NCI-H2107 (cell line): Measurements from ENCODE around the gene BTBD16.

Experiments used
- DNase-seq: peaks from one replicate; lab custom pipeline; 2025; lab: John Stamatoyannopoulos, UW

The BTBD16 gene

DNA sequence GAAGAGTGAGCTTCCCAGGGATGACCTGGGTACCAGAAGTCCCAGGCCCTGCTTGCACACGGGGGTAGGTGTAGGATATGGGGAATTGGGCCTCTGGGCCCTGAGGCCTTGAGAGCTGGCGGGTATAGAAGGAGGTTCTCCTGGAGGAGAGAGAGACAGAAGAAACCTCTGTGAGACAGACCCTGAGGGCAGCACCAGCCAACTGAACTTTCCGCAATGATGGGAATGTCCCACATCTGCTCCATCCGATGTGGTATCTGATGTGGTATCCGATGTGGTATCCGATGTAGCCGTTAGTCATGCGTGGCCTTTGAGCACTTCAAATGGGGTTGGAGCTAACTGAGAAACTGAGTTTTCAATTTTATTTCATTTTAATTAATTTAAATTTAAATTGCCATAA, 72.8 kb downstream of the BTBD16 start:
- DNase-seq: no peak

DNA sequence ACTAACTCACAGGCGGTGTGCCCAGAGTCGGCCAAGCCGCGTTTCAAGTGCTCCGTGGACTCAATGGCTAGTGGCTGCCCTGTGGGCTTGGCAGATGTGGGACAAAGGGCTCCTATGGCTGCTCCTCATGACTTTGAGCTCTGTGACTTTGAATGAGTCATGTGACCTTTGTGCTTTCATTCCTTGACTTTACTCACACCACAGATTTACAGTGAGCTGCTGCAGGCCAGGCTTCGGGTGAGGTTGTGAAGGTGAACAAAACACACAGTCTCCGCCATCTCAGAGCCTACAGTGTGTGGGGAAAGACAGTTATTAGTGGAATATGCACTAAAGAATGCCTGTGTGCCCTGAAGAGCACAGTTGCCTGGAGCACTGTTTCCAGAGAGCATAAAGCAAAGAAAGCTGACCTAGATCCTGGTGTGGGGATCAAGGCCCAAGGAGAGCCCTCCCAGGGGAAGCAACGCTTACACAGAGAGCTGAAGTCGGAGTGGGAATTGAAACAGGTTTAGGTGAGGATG, 73.7 kb downstream of the BTBD16 start:
- DNase-seq: no peak

DNA sequence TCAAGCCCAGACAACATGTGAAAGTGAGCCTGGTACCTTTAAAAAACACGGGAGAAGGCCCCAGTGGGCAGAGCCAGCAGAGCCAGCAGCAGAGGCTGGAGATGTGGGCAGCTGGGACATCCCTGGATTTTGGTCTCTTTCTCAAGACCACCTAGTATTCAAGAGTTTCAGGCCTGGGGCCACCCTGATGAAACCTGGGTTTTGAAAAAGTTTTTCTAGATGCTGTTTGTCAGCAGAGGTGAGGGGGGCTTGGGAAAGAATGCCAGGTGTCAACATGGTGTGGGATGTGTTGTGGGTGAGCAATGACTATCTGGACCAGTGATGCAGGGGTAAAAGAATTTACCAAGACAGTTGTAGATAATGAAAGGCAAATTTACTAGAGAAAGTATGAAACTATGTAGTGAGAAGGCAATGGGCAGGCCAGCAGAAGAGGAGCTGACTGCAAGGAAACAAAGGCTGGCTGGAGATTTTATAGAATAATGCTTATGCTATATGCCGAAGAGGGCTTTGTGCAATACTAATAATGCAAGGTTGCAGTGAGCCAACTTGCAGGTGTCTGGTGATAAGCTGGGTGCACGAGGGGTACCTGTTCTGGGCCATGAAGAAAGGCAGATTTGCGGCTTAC, 75.3 kb downstream of the BTBD16 start:
- no peak for DNase-seq

DNA sequence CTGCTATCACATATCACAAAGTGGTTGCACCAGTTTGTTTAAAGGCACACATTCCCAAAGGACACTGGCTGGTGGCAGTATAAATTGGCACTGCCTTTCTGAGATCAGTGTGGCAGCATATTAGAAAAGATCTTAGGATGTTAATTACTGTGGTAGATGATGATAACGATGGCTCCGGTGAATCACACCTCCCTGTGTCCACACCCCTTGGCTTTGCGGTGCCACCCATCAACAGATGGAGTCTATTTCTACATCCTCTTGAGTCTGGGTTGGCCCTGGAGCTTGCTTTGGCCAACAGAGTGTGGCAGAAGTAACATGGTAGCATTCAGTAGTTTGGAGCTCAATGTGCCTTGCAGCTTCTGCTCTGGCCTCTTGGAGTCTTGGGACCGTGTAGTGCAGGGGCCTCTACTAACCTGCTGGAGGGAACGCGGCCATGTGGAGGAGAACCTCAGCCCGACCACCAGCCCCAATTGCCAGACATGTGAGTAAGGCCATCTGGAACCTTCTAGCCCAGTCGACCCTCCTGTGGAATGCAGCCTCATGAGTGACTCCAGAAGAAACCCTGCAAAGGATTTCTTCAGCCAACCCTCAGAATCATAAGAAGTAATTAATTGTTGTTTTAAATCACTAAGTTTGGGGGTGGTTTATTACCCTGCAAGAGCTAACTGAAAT, 76.2 kb downstream of the BTBD16 start:
- no peak for DNase-seq

DNA sequence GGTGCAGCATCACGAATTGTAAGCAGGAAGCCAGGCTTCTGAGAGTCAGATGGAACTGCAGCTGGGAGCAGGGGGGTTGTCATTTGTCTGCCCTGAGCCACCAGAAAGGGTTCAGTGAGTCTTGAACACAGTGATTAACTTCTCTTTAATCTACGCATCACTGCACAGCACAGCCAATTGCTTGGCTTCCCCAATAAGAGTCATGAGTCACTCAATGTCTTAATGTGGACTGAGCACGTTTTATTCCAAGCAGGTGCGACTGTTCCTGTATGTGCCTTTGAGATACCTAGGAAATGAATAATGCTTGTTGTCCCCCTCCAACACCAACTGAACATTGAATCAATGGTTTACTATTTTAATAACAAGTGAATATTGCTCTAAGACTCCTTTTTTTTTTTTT, 77.4 kb downstream of the BTBD16 start:
- DNase-seq: no peak

DNA sequence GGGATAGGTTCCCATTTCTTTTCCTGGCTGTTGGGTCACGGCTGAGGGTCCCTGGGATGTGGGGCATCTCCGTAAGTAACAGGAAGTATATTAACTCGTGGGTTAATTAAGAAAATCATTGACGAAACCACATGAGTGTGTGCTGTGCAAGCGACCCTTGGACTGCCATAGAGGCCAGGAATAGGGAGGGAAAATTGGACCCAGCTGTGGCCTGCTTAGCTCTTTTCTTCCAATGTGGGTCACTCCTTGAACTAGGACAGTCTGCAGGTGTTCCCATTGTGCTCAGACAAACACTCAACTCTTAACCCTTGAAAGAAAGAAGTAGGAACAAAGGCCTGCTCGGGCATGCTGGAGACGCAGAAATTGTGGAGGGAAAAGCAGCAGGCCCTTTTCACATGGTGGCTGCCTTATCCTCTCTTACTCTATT, 77.9 kb downstream of the BTBD16 start:
- DNase-seq: no peak

DNA sequence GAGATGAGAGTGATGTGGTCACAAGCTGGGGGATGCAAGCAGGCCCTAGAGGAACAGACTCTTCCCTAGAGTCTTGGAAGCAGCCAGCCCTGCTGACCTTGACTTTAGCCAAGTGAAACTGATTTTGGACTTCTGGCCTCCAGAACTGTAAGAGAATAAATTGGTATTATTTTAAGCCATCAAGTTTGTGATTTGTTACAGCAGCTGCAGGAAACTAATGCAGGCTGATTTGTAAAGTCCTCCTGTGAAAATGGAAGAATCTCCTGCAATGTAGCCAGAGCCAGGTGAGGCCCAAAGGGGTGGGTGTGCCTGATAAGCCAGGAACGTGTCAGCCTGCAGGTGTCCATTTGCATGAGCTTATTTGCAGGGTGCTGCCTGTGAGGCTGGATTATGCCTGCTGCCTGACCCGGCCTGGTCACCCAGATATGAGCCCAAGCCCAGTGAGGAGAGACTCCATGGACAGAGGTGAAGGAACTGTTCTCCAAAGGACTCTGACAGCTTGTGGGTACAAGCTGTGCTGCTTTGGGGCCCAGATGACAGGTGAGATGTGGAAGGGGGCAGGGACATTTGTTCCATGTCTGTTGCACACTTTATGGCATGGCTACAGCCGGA, 78.8 kb downstream of the BTBD16 start:
- no peak for DNase-seq

DNA sequence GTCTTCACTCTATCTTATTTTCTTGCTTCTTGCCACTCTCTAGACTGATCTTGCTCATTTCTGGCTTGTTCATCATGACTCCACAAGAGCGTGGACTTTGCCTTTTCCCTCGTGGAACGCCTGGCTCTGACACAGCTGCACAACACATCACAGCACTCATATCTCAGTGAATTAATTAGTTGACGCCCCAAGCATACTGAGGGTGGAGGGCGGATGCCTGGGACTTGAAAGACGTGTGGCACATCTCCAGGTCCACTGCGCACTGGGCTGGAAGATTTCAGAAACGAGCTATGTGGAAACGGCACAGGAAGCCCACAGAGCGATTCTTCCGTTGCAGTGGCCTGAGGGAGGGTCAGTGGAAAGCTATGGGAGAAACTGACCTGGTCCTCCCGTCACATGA, 79.8 kb downstream of the BTBD16 start:
- DNase-seq: no peak

DNA sequence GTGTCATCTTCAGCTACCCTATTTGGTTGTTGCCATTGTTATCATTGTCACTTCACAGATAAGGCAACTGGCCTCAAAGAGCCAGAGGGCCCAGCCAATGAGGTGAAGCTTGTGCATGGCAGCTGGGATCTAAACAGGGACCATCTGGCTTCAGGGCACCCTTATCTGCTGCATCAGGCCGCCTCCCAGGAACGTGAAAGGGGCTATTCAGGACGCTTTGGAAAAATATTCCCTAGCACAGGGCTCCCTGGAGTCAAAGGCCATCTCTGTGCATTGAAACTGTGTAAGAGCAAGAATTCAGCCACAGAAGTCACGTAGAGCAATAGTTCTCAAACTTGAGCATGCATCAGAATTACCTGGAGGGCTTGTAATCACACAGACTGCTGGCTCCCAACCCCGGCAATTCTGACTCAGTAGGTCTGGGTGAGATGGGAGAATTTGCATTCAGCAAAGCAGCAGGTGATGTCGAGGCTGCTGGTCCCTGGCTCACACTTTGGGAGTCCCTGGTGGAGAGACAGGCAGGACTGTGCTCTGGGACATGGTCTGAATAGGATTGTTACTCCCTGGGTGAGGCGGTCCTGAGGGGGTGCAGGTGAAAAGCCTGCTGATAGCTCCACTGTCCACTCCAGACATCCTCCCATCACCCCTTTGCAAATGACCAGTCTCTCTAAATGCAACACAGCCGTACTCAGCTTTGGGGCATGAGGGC, 81.9 kb downstream of the BTBD16 start:
- no peak for DNase-seq

DNA sequence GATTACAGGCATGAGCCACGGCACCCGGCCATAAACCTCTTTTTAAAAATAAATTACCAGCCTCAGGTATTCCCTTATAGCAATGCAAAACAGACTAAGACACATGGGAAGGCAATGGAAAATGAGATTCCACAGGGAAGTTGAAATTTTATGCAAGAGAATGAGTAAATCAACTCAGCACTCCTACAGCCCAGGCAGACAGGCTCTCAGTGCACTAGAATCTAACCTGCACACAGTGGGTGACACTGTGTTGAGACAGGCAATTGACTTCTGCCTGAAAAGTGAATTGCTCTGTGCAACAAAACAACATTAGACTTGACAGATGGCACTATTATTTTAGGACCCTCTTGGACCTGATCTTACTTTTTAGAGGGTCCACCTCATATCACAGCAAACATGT, 83.3 kb downstream of the BTBD16 start:
- DNase-seq: no peak

DNA sequence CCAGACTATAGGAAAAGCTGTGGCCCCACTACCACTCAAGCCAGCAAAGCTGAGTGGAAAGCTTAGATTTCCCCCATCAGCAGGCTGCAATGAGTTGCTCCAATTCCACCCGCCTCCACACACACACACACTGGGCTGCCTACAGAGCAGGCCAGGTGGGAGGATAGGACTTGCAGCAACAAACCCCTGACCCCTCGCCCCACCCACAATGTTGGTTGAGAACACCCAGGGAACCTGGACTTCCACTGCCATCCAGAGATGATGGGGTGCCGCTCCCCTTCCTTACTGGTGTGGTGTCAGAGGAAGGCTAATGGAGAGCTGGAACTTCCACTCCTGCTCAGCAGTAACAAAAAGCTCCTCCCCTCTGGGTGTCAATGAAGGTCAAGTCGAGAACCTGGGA, 86.6 kb downstream of the BTBD16 start:
- DNase-seq: no peak

DNA sequence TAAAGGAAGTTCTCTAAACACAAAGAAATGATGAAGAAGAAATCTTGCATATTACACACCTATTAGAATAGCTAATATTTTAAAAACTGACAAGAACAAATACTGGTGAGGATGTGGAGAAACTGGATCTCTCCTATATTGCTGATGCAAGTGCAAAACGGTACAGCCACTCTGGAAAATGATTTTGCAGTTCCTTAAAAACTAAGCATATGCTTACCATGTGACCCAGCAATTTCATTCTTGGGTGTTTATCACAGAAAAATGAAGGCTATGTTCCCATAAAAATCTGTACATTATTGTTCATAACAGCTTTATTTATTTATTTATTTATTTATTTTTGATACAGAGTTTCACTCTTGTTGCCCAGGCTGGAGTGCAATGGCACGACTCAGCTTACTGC, 88.5 kb downstream of the BTBD16 start:
- DNase-seq: no peak

DNA sequence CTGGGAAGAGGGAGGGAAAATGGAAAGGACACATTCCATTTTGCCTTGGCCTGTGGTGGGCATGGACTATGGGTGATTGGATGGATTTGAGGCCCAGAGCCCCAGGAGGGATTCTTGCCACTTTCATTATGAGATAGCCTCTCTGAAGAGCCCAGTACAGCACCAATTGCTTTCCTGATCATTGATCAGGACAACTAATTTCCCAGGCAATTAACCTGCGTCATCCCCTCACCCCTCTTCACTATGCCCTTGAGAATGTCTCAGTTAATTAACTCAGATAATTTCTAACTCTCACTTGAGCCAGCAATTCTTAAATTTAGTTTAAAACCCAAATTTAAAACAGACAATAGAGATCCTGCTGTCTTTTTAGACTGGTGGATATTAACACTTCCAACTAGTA, 90.0 kb downstream of the BTBD16 start:
- no peak for DNase-seq

DNA sequence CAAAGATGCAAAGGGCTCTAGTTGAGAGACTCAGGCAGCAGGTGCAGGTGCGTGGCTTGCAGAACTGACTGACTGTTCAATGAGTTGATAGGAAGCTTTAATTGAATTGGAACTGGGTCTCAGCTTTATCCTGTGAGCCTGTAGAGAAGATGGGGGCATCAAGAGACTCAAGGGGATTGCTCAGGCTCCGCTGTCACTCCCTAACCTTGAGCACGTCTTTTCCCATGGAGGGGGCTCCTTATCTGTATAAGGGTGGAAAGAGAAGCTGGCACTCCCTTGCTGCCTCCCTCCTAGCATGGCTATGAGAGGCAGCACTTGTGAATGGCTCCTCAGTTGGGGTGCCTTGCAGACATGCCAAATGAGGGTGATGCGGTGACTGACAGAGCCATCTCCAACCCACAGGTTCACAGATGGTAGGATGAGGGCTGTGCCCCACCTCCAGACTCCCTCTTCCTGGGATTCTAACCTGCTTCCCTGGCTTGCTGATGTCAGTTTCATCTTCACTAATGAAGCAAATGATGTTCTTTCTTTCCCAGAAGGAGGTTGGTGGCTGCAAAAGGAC, 91.0 kb downstream of the BTBD16 start:
- DNase-seq: no peak

DNA sequence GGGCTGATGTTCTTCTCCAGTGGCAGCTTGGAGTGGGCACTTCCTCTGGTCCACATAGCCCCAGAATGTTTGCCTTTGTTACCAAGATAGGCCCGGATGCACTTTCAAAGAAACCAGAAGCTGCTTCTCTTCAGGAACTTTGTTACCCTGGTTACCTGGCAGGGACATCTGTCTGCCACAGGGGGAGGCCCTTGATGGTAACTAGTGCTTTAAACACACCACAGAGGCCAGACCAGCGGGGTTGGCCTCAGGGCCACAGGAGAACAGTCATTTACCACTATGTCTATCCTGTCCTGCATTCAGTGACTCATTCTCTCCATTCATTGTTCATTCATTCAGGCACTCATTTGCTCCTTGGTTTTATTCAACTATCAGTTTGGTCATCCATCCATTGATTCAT, 91.5 kb downstream of the BTBD16 start:
- no peak for DNase-seq

DNA sequence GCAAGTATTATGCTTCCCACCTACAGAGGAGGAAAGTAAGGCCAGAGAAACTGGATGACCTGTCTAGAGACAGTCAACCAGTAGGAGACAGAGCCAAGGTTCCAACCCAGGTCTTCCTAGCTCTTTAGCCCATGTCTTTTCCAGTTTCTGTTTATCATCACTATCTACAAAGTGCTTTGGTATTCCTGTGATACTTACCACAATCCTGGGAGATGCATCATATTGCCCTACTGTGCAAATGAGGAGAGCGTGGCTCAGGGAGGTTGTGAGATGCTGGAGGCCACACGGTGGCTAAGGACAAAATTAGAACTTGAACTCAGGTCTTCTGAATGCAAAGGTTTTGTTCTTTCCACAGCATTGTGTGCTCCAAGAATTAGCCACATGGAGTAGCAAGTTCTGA, 92.2 kb downstream of the BTBD16 start:
- DNase-seq: no peak

DNA sequence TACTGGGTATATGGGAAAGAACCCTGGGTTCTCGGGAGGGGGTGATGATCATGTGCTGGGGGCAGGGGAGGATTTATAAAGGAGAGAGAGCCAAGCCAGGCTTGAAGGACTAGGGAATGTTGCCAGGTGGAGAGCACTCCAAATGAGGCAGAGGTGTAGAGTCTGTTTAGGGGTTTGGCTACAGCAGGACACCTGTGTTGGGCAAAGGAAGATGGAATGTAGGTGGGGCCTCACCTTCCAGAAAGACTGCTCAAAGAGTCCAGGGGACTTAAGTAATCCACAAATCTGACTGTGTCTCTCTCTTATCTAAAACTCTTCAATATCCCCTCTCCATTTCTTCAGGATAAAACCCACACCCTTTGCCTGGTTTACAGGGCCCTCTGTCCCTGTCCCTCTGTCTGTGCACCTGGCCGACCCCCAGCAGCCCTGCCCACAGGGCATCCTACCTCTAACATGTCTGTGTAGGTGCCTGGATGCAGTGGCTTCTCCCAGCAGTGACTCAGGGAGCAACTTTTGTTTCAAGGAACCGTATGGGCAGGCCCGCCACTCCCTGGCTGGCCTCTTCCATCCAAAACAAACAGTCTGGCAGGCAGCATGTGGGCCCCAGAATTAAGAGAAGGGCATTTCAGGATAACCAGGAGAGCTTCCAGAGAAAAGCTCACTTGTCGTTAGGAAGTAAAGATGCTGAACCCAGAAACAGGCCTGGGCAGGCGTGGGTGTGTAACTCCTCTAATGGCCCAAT, 92.8 kb downstream of the BTBD16 start:
- DNase-seq: no peak

DNA sequence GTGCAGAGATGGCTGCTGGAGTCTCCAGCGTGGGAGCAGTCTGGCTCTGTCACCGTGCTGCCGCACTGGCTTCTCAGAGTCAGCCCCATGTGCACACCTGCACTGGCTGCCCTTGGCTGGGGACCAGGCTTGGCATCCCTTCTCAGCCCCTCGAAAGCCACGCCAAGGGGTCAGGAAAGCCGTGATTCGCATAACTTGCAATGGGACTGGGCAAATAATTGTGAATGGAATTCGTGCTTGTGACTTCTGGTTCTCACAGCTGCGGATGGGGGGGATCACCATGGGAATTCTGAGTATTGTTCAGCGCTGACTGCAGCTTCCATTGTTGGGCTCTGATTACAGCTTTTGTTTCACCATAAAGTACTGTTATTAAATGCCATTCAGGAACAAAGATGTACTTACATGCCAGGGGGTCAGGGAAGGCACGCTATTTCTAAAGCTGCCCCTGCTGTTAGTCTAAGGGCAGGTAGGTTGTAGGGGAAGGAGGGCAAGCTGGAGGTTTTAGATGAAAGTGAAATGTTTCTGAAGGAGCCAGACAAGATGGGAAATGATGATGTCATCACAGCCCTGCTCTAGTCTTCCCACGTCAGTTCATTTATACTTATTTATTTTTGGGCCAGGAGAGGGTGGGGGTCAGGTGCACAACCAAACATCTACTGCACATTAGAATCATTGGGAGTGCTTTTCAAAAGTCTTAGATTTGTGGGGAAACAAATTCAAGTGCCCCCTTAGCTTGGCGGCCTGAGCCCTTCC, 97.6 kb downstream of the BTBD16 start:
- DNase-seq: no peak

DNA sequence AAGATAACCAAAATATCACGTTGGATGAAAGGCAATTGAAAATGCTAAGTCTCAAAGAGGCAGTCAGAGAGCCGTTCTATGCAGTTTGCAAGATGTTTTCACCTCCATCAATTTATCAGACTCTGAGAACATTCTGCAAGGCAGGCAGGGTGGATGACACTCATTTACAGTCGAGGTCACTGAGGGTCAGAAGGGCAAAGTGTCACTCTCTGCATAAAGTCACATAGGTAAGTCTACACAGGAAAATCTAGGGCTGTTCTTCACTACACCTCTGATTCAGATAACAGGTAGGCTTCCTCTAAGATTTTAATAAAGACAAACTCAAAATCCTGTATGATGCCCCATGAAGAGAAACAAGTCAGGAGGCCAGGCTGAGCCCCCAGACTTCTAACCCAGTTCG, 102.0 kb downstream of the BTBD16 start:
- no peak for DNase-seq

DNA sequence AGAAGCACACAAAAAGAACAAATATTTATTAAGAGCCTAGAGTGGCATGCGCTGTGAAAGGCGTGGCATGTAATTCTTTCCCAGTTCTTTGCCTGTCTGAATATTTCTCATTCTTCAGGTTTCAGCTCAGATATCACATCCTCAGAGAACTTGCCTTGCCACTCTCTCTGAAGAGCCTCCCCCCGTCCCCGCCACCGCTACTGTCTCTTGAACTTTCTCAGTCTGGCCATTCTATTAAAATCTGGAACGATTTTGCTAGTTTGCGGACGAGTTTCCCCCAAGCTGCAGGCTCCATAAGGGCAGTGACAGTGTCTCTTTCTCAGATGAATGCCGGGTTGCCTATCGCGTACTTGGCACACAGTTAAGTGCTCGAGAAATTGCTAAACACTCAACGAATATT, 102.6 kb downstream of the BTBD16 start:
- DNase-seq: no peak

DNA sequence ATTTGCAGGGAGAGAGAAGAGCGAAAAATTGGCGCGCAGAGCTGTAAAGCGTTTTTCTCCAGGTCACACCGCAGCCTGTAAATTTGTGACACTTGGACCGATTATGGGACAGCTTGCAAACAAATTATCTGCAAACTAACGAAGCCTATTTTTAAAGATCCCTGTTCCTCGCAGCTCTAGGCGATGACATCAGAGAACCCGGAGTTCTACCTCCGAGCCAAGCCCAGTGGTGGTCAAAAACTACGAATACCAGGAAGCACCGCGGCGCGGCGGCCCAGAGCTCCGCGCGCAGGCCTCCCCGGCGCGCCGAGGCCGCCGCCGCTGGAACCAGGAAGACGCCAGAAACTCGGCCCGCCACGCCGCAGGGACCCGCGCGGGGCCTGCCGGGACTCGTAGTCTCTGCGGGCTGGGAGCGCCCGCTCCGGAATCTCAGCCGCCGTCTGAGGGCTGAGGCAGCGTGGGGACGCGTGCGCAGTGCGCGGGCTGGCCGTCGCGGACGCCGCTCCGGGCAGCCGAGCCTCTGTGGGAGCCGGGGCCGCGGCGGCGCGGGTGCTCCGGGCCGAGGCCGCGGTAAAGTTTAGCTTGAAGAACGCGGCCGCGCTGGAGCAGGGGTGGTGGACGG, 103.3 kb downstream of the BTBD16 start, which contains the start of gene PLEKHA1:
Gene PLEKHA1, plus strand, starts transcription at position 472 of the 622 bp plus-strand sequence. CDS start 18,493 bp downstream, outside the sequence.
- DNase-seq: peak; percentile 78
